PFSK-1 (cell line): ENCODE results near the gene XYLT1.

Experiments
- FOXP2 ChIP-seq: optimal IDR thresholded peaks from 2 replicates; pipeline ENCODE3; 2011; ENCODE audit warnings: borderline replicate concordance, control low read depth, inconsistent platforms; ENCODE audit not compliant: insufficient read depth; ENCODE audit errors: extremely low read length, extremely low read depth
- POLR2AphosphoS5 ChIP-seq: IDR thresholded peaks from 2 replicates; pipeline ENCODE4 v1.6.1; 2012; ENCODE audit warnings: low read depth, mild to moderate bottlenecking, control low read depth, low read length, moderate library complexity
- SIN3A ChIP-seq: IDR thresholded peaks from 2 replicates; pipeline ENCODE4 v1.6.1; 2012; ENCODE audit warnings: mild to moderate bottlenecking, low read length, moderate library complexity, borderline replicate concordance; ENCODE audit not compliant: insufficient read depth
- TAF1 ChIP-seq: IDR thresholded peaks from 2 replicates; pipeline ENCODE4 v1.6.1; 2012; ENCODE audit warnings: low read length, control low read depth, borderline replicate concordance; ENCODE audit not compliant: insufficient read depth
- TF ChIP-seq, protein P1 (sequence below), 2 experiments: IDR thresholded peaks; 2 replicates each; pipeline versions ENCODE4 v1.6.1 to v1.8.0; 2011 to 2012; ENCODE audit warnings: low read depth in 2 of 2, low read length in 2 of 2, control low read depth in 1 of 2, inconsistent platforms in 1 of 2, mild to moderate bottlenecking in 1 of 2, moderate library complexity in 1 of 2; ENCODE audit not compliant: insufficient read depth in 1 of 2

The XYLT1 gene

DNA sequence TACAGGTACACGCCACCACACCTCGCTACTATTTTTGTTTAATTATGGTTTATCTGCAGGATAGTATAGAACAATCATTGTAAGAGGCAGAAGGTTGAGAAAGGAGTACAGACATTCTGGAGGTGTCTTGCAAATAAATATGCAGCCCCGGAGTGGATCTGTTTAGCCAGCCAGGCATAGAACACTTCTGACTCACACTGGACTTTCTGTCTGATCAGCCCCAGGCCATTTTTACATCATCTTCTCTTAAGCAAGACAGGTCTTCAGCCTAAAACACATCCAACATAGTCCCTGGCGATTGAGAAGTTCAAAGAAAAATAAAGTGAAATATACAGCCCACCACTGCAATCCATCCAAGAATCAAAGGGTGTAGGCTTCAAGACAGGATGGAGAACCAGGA, 81.4 kb downstream of the XYLT1 start:
- no peak for TF ChIP-seq FOXP2
- TF ChIP-seq, protein P1, sequence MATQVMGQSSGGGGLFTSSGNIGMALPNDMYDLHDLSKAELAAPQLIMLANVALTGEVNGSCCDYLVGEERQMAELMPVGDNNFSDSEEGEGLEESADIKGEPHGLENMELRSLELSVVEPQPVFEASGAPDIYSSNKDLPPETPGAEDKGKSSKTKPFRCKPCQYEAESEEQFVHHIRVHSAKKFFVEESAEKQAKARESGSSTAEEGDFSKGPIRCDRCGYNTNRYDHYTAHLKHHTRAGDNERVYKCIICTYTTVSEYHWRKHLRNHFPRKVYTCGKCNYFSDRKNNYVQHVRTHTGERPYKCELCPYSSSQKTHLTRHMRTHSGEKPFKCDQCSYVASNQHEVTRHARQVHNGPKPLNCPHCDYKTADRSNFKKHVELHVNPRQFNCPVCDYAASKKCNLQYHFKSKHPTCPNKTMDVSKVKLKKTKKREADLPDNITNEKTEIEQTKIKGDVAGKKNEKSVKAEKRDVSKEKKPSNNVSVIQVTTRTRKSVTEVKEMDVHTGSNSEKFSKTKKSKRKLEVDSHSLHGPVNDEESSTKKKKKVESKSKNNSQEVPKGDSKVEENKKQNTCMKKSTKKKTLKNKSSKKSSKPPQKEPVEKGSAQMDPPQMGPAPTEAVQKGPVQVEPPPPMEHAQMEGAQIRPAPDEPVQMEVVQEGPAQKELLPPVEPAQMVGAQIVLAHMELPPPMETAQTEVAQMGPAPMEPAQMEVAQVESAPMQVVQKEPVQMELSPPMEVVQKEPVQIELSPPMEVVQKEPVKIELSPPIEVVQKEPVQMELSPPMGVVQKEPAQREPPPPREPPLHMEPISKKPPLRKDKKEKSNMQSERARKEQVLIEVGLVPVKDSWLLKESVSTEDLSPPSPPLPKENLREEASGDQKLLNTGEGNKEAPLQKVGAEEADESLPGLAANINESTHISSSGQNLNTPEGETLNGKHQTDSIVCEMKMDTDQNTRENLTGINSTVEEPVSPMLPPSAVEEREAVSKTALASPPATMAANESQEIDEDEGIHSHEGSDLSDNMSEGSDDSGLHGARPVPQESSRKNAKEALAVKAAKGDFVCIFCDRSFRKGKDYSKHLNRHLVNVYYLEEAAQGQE (IDR thresholded peaks at IDR 0.05; ENCODE audit: insufficient read depth in 1 of 2, low read depth in 2 of 2, low read length in 2 of 2): no peak
- no peak for TF ChIP-seq POLR2AphosphoS5
- TF ChIP-seq SIN3A: no peak
- TF ChIP-seq TAF1: no peak

DNA sequence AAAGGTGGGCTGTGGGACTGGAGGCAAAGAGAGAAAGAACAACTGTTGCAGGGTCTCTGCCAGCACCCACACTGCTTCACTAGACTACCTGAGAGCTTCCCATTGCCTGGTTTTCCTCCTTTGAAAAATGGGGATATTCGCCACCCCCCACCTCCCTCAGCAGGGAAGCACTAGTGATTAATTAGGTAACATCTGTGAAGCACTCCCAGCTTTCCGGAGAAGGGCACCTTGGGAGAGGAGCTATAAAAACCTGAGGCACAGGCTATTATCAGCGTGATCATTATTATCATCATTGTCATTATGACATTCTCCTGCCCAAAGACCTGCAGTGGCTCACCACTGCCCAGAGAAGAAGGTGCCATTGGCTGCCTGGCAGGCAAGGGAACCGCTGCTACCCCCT, 83.5 kb downstream of the XYLT1 start:
- TF ChIP-seq FOXP2 (no peak), SIN3A (no peak)

DNA sequence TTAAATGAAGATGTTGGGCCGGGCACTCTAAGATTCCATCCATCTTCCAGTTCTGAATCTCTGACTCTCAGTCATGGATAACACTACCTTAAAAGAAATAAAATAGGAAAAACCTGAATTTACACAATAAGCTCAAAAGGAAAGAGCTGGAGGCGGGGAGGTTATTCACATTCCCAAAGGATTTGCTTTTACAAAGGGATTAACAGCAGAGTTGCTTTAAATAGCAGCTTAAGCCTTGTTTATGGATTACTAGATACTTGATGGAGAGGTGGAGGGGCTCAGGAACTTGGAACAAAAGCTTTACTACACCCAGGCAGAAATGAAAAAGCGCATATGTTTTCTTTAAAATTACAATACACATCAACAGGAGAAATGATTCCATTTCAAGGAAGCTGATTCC, 84.5 kb downstream of the XYLT1 start:
- no peak for TF ChIP-seq TAF1
- no peak for TF ChIP-seq SIN3A
- TF ChIP-seq, protein P1 (IDR thresholded peaks at IDR 0.05; ENCODE audit: insufficient read depth in 1 of 2, low read depth in 2 of 2, low read length in 2 of 2): no peak
- no peak for TF ChIP-seq POLR2AphosphoS5
- no peak for TF ChIP-seq FOXP2

DNA sequence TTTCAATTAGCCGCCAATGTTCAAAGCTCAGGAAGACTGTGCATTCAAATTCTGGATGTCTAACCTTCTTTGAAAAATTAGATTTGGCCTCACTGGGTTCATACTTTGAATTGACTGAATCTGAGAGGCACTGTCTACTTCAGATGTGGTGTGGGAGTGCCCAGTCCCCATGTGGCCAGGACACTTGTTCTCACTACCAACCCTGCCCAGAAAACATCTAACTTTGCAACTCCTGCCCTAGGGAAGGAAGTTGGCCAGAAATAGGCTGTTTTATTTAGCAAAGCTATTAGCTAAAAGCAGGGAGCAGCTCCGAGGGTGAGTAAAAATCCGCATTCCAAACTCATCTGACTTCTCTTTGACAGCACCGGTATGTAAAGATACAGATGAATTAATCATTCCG, 86.3 kb downstream of the XYLT1 start:
- TF ChIP-seq POLR2AphosphoS5 (no peak), FOXP2 (no peak), TAF1 (no peak), SIN3A (no peak)
- TF ChIP-seq, protein P1 (IDR thresholded peaks at IDR 0.05; ENCODE audit: insufficient read depth in 1 of 2, low read depth in 2 of 2, low read length in 2 of 2): no peak

DNA sequence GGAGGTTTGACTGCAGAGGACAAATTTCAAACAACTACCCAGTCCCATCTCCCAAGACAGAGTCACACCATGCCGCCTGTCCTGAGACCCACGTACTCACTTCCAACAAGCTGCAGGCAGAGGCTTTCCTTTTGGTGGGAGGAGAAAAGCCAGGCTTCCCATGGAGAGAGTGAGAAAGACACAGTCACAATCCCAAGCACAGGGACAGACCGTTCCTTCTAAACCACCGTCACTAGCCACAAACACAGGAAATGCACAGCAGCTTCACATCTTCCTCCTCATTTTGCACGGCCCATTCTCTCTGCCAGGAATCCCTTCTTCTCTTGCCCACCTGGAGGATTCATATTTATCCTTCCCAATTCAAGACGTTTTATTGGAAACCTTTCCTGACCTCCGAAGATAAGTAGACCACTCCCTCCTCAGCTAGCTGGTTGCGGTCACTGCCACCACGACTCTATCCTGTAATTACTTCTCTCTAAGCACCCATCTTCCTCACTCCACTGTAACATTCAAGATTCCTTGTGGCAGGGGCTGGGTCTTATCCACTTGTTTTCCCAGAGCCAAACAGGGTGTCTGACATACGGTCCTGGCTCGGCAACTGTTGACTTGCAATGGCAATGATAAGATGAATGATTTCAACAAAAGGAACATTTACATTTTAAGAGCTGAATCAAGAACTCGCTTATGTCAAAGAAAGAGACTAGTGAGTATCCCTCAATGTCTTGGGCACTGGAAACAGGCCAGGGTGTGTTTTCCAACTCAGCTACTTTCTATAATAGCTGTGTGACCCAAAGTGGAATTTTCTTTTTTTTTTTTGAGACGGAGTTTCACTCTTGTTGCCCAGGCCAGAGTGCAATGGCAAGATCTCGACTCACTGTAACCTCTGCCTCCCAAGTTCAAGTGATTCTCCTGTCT, 87.6 kb downstream of the XYLT1 start:
- TF ChIP-seq POLR2AphosphoS5: no peak
- no peak for TF ChIP-seq FOXP2
- TF ChIP-seq, protein P1 (IDR thresholded peaks at IDR 0.05; ENCODE audit: insufficient read depth in 1 of 2, low read depth in 2 of 2, low read length in 2 of 2): no peak

DNA sequence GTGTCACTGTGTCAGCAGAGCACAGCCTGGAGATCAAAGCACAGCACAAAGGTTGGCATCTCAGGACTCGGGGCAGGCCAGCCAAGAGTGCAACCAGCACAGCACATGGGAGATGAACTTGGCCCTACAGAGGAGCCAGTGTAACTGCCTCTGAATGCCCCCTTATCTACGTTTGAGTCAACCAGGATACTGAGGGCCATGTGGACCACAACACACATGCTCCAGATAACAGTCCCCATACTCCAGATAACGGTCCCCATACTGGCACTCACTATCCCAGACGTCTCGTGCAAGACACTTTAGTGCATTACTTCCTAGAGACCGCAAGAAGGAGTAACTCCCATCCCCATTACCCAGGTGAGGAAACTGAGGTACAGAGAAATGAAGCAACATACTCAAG, 88.2 kb downstream of the XYLT1 start:
- no peak for TF ChIP-seq SIN3A
- no peak for TF ChIP-seq TAF1
- TF ChIP-seq, protein P1 (IDR thresholded peaks at IDR 0.05; ENCODE audit: insufficient read depth in 1 of 2, low read depth in 2 of 2, low read length in 2 of 2): no peak
- TF ChIP-seq FOXP2: no peak
- no peak for TF ChIP-seq POLR2AphosphoS5
